Left lobe of liver (tissue), 2 donors: ENCODE measurements around the gene VPS35L. TPM values are rescaled to one million over a fixed set of nuclear protein-coding genes. Genes with fewer than 3 reads are reported as not detected.

Experiments
- ATAC-seq: fragments of 200-7000 bp; cut with Tn5 transposase; one replicate; pipeline ENCODE4 v1.9.1; 2020; ENCODE audit warnings: mild to moderate bottlenecking, moderate library complexity
- DNase-seq: peaks from one replicate; pipeline ENCODE4 v3.0.0-alpha.2; 2020; ENCODE audit warnings: low spot score
- total RNA-seq: library from RNA; stranded (reverse); gene quantifications from one replicate; pipeline ENCODE4 v1.2.1, GENCODE V29; 2021
- donor health status: DM: no; HTN: no; CAD: no; lungs with moderate emphysema.
- donor health status: DM: no; HTN: yes; CAD: no.

Gene VPS35L
- total RNA-seq, 1 donor from 2014 or later, result 16.5 TPM

GRCh38 chr16:19737306-19738038 lies 182.0 kb downstream of the VPS35L start:
- no peak for ATAC-seq
- no peak for DNase-seq

- DNase-seq, result no peak
- no peak for ATAC-seq
These were observed 185.9 kb downstream of the VPS35L start for GRCh38 chr16:19741354-19741753.

GRCh38 chr16:19743816-19744159 lies 188.3 kb downstream of the VPS35L start:
- ATAC-seq (peak; percentile 9), DNase-seq (no peak)

GRCh38 chr16:19744670-19745069 lies 189.2 kb downstream of the VPS35L start:
- no peak for ATAC-seq
- DNase-seq, result no peak

- DNase-seq (no peak), ATAC-seq (no peak)
These were observed 189.9 kb downstream of the VPS35L start for GRCh38 chr16:19745286-19746010.

- ATAC-seq, result no peak
- DNase-seq, result no peak
These were observed 191.1 kb downstream of the VPS35L start for GRCh38 chr16:19746561-19746960.

GRCh38 chr16:19748389-19749168 lies 193.1 kb downstream of the VPS35L start:
- DNase-seq, result no peak
- ATAC-seq, result no peak

- DNase-seq, result no peak
- no peak for ATAC-seq
These were observed 194.1 kb downstream of the VPS35L start for GRCh38 chr16:19749571-19750080.

Other genes with a start within 250 kb of the VPS35L start
- 0.15 TPM for gene TMC5, start 137.8 kb upstream of the VPS35L start, total RNA-seq
- gene GDE1, start 33.6 kb upstream of the VPS35L start, total RNA-seq, result 22.0 TPM
- gene CCP110, start 31.8 kb upstream of the VPS35L start, total RNA-seq, result 2.7 TPM
- 4.9 TPM for gene KNOP1, start 162.5 kb downstream of the VPS35L start, total RNA-seq
- gene IQCK, start 162.6 kb downstream of the VPS35L start, total RNA-seq, result 2.5 TPM